ENCODE data around the gene ST6GALNAC2.
A peak's percentile ranks its signal among the peaks of the same experiment; 100 is the strongest.
"Not testable (repeated sequence)": the region's sequence is repeated elsewhere in the genome, so short reads cannot be mapped to it uniquely, and the experiment has no call there.

Gene ST6GALNAC2

GRCh38 chr17:76623271-76624146, 37.8 kb upstream of the ST6GALNAC2 start:
- H3K27me3 ChIP-seq (ENCODE audit: insufficient read depth, low read depth) = peaks cover 26% of the 10 kb centered on the region

GRCh38 chr17:76617838-76618237, 32.2 kb upstream of the ST6GALNAC2 start:
- Histone ChIP-seq H3K4me2 (no peak overlapping the region), H3K9ac (no peak overlapping the region), H3K79me2 (ENCODE audit: insufficient read depth, low read depth) (no peaks in the 10 kb centered on the region), H2AFZ (ENCODE audit: low read depth) (no peak overlapping the region), H3K4me3 (IDR thresholded peaks at IDR 0.05; ENCODE audit: insufficient read depth, low read depth, low read length) (no peak overlapping the region), H3K27ac (no peak overlapping the region), H3K36me3 (ENCODE audit: insufficient read depth) (no peaks in the 10 kb centered on the region), H3K27me3 (ENCODE audit: insufficient read depth, low read depth) (no peaks in the 10 kb centered on the region; the same call in 1 of the 2 replicates), H4K20me1 (ENCODE audit: insufficient read depth) (no peaks in the 10 kb centered on the region), H3K4me1 (ENCODE audit: low read depth, poor library complexity, severe bottlenecking) (no peaks in the 10 kb centered on the region)
- no peak for TF ChIP-seq CTCF (conservative IDR thresholded peaks at IDR 0.05; ENCODE audit: low read depth, low read length)

More at GRCh38 chr17:76623271-76624146, 37.8 kb upstream of the ST6GALNAC2 start:
- H3K9ac ChIP-seq = no peak overlapping the region
- H3K79me2 ChIP-seq (ENCODE audit: insufficient read depth, low read depth) = no peaks in the 10 kb centered on the region
- H2AFZ ChIP-seq (ENCODE audit: low read depth) = peak overlapping the region; percentile 58; the same call in 1 of the 2 replicates
- TF ChIP-seq CTCF (conservative IDR thresholded peaks at IDR 0.05; ENCODE audit: low read depth, low read length) = peak; percentile 86
- H3K4me2 ChIP-seq = no peak overlapping the region
- no peaks in the 10 kb centered on the region for H3K4me1 ChIP-seq (ENCODE audit: low read depth, poor library complexity, severe bottlenecking)
- H3K4me3 ChIP-seq (IDR thresholded peaks at IDR 0.05; ENCODE audit: insufficient read depth, low read depth, low read length) = no peak overlapping the region
- no peaks in the 10 kb centered on the region for H3K36me3 ChIP-seq (ENCODE audit: insufficient read depth)
- H3K27ac ChIP-seq = no peak overlapping the region
- no peaks in the 10 kb centered on the region; the same call in 1 of the 2 replicates for H4K20me1 ChIP-seq (ENCODE audit: insufficient read depth)

GRCh38 chr17:76614912-76615617, 29.4 kb upstream of the ST6GALNAC2 start:
- H3K27ac ChIP-seq = no peak overlapping the region
- no peaks in the 10 kb centered on the region for H4K20me1 ChIP-seq (ENCODE audit: insufficient read depth)
- no peak overlapping the region for H3K4me2 ChIP-seq
- H3K36me3 ChIP-seq (ENCODE audit: insufficient read depth) = no peaks in the 10 kb centered on the region
- no peak for TF ChIP-seq CTCF (conservative IDR thresholded peaks at IDR 0.05; ENCODE audit: low read depth, low read length)
- H3K4me3 ChIP-seq (IDR thresholded peaks at IDR 0.05; ENCODE audit: insufficient read depth, low read depth, low read length) = no peak overlapping the region
- no peak overlapping the region for H2AFZ ChIP-seq (ENCODE audit: low read depth)
- H3K79me2 ChIP-seq (ENCODE audit: insufficient read depth, low read depth) = no peaks in the 10 kb centered on the region
- peaks cover 3% of the 10 kb centered on the region for H3K27me3 ChIP-seq (ENCODE audit: insufficient read depth, low read depth)
- H3K4me1 ChIP-seq (ENCODE audit: low read depth, poor library complexity, severe bottlenecking) = no peaks in the 10 kb centered on the region
- H3K9ac ChIP-seq = no peak overlapping the region

GRCh38 chr17:76614064-76614759, 28.6 kb upstream of the ST6GALNAC2 start:
- not testable (repeated sequence) for H3K4me3 ChIP-seq (IDR thresholded peaks at IDR 0.05; ENCODE audit: insufficient read depth, low read depth, low read length); H3K27ac ChIP-seq; H3K9ac ChIP-seq; H3K4me2 ChIP-seq; H3K4me1 ChIP-seq (ENCODE audit: low read depth, poor library complexity, severe bottlenecking); H3K36me3 ChIP-seq (ENCODE audit: insufficient read depth); H3K79me2 ChIP-seq (ENCODE audit: insufficient read depth, low read depth); H2AFZ ChIP-seq (ENCODE audit: low read depth); H3K27me3 ChIP-seq (ENCODE audit: insufficient read depth, low read depth); H4K20me1 ChIP-seq (ENCODE audit: insufficient read depth)
